GM21390 (cell line): ENCODE results near the gene RBMS1.
"Not testable (repeated sequence)": the region's sequence is repeated elsewhere in the genome, so short reads cannot be mapped to it uniquely, and the experiment has no call there.

Experiments
- ATAC-seq: cut with Tn5 transposase; IDR thresholded peaks from one replicate; pipeline ENCODE4 v1.9.1; 2021; ENCODE audit not compliant: unreplicated experiment

Gene RBMS1

GRCh38 chr2:160502478-160502877 is 8.9 kb upstream of the RBMS1 start:
- no peak for ATAC-seq

- no peak for ATAC-seq
These were observed 7.8 kb upstream of the RBMS1 start for GRCh38 chr2:160501370-160501769.

GRCh38 chr2:160499865-160500264 is 6.3 kb upstream of the RBMS1 start:
- no peak for ATAC-seq

DNA sequence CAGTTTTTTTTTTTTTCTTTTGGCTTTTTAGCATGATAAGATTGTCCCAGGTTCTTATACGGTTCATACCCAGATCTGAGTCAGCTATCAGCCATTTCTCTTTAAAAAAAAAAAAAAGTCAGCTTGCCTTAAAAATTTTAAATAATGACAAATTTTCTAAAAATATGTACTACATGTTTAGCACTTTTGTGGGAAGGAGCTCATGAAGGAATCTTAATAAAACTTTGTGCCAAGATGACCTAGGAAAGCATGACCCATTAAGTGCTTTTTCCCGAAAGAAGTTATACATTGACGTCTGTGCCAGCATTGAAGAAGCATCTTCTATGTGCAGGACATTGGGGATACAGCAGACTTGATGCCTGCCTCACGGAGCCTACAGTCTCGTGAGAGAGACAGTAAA is 4.5 kb upstream of the RBMS1 start:
- no peak for ATAC-seq

DNA sequence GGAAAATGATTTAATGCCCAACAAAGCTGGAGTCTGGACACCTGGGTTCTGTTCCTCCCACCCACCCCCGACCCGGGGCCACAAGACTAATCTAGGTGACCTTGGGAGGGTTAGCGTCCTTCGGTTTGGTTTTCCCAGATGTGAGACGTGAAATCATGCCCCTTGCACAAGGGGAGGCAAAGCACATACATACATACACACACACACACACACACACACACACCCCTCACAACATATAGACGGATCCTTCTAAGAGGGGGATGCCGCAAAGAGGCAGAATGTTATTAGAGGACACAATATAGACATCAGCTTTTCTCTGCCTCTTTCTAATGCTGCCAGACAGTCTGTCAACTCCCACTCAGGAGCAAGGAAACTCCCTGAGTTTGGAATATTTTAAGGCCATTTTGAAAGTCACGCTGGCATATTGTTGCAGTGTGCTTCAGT is 616 bp upstream of the RBMS1 start:
- no peak for ATAC-seq

DNA sequence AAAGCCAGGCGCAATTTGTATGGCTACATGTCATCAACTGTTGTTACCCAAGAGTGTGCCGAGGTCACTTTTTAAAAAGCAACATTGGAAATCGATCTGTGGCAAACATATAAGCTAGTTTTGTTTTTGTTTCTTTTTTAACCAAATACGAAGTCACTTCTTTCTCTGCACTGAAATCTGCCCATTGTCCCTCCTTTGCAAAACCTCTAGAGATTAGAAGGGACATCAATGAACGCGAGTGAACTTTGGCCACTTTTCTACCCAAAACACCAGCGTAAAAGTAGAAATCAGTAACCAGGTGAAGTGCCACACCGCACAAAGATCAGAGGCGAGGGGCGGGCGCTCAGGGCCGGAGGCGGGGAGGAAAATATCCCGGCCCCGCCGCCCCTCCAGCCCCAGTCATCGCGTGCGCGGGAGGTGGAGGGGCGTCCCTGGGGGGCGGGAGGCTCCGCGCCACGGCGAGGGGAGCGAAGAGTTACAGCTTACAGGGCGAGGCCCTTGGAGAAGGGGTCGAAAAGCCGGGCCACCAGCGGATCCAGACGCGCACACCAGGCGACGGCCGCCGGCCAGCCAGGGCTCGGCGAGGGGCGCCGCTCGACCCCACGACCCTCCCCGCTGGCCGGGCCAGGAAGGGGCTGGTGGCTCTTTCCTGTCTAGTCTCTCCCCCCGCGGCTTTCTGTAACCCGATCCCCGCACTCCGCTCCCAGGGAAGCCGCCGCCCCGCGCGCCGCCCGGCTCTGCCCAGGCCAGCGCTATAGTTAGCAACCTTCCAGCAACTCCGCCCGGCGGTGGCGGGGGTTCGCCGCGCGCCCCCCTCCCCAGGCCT is 993 bp downstream of the RBMS1 start:
- peak; percentile 43 for ATAC-seq

DNA sequence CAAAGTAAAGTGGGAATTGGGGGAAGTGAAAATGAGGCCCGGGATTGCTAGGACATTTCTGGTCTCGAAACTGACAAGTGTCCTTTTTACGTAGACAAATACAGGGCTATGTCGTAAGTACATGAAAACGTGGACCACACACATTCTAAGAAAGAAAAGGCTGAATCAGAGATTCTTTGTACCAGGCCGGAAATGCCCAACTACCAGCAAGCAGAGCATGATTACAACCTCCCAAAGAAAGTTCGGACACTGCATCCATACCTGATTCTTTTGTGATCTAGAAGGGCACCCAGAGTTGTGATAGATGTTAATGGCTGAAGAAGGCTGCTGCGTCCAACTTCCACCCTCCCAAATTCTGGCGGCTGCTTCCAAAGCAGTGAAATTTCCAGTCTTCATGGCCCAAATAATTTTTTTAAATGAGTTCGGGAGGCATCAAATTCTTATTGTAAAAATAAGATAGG is 1.7 kb downstream of the RBMS1 start:
- ATAC-seq: no peak

- no peak for ATAC-seq
These were observed 2.6 kb downstream of the RBMS1 start for GRCh38 chr2:160490733-160491685.

DNA sequence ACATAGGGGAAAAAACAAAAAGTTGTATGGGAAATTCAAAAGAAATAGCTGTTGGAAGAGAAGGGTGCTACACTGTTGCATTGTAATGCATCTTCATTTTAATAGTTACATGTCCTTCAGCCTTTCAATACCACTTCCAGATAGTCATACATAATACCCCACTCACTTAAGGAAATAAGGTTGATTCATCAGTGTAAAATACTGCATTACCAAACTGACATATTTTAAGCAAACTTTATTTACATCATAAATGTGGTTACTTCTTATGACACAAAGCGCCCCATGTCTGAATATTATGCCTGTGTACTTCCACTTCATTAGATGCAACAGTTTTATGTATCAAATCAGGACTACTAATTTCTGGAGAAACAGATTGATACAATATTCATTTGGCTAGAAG is 4.5 kb downstream of the RBMS1 start:
- no peak for ATAC-seq

GRCh38 chr2:160488289-160488688 is 5.3 kb downstream of the RBMS1 start:
- not testable (repeated sequence) for ATAC-seq

- ATAC-seq: no peak
These were observed 7.3 kb downstream of the RBMS1 start for GRCh38 chr2:160486341-160486740.

GRCh38 chr2:160484859-160485520 is 8.6 kb downstream of the RBMS1 start:
- ATAC-seq: no peak

GRCh38 chr2:160482673-160483072 is 10.9 kb downstream of the RBMS1 start:
- no peak for ATAC-seq

- no peak for ATAC-seq
These were observed 14.3 kb downstream of the RBMS1 start for GRCh38 chr2:160479269-160479668.

GRCh38 chr2:160478660-160479059 is 14.9 kb downstream of the RBMS1 start:
- no peak for ATAC-seq

DNA sequence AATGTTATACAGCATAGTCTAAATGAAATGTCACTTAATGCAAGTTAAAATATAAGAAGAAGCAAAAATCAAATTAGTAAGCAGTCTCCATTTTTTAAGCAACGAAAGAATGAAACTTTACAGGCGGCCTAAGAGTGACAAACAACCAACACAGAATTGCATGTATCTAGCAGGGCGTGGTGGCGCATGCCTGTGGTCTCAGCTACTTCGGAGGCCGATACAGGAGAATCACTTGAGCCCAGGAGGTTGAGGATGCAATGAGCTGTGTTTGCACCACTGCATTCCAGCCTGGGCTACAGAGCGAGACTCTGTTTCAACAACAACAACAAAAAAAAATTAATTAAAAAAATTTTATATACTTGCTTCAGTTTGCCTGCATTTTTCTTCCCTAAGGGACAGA is 16.6 kb downstream of the RBMS1 start:
- no peak for ATAC-seq

DNA sequence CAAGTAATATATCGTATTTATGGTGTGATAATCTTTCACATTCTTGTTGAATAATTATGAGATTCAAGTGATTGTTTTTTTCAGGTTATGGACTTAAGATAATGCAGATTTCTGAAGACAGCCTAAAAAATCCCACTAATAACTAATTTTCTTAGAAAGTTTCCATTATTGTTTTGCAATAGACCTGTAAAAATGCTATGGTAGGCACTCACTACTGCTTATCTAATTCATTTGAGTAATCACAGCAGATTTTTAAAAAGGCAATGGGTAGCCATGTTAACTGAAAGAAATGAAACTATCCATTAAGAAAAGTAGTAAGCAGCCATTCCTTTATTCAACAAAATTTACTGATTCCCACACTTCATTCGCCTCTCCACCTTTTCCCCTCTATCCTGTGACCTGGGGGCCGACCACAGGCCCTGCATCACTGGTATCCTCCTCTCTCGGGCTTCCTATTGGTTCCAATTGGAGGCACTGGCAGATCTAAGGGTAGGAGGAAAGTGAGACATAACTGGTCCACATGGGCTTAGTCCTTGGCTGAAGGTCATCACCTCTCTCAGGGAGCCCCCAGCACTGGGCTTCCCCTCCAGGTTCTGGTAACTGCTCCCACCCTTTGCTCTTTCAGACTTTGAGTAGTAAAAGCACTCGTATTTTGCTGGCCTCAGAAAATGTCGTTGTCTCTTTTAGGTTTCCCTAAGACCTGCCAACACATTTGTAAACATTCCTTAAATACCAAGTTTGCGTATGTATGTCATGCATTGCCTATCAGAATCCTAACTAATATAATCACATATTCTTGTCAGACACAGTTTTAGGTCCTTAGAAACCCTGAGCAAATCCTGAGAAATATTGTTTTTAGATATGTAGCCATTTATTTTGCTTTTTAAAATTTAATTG is 18.5 kb downstream of the RBMS1 start:
- ATAC-seq: no peak

GRCh38 chr2:160474319-160474645 is 19.3 kb downstream of the RBMS1 start:
- ATAC-seq: no peak

DNA sequence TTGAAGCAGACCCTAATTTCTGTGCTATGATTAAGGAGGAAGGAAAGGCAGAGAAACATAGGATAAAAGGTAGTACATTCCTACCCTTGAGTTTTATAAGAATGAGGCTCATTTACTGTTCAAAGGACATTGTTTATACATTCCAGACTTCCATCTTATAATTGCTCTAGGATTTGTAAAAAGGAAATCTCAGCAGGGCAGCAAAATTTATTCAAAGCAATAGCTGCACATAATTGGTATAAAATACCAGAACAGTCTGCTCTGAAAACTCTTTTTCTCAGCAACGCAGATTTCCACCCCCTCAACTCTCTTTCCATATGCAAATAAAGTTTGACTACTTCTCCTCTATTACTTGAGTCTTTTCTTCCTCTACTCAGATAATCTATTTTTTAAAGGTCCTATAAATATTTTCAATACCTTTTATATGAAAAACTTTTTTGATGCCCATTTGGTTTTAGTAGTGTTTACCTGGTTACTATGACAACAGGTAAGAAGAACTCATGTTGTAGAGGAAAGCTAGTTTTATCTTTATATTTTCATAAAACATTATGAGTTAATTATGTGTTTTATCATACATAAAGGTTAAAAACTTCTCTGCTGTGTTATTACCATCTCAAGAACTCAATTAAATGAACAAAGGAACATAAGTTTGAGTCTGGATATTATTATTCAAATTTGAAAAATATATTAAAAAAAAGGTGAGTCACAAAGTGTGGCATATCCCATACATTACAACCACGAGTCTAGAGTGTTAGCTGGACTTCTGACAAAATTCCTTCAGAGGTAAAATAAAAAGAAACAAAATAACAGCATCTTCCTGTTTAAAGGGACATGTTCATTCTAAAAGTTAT is 19.9 kb downstream of the RBMS1 start:
- ATAC-seq: no peak
